IMR-90 (cell line): ENCODE measurements around the gene MAML2. TPM values are rescaled to one million over a fixed set of nuclear protein-coding genes. Genes with fewer than 3 reads are reported as not detected.
A peak's percentile ranks its signal among the peaks of the same experiment; 100 is the strongest.

ENCODE experiments used
- ATAC-seq: fragments of 200-7000 bp; cut with Tn5 transposase; 2 replicates; pipeline ENCODE4 v1.9.1; 2020; ENCODE audit warnings: low read depth, mild to moderate bottlenecking, moderate library complexity
- BruUV-seq: library from RNA; stranded (reverse); fragments of 400-500 nt; replicated peaks from 2 replicates; lab custom pipeline; 2021; lab: Mats Ljungman, UMichigan
- CTCF ChIA-PET: fragments of 300-600 bp; formaldehyde crosslinking; extraction: SDS; loops from one replicate; lab custom pipeline; 2021; ENCODE audit warnings: antibody characterized with exemption; lab: Yijun Ruan, JAX
- POLR2A ChIA-PET: fragments of 300-600 bp; sonication (Branson Sonifier 250); formaldehyde crosslinking; loops from one replicate; lab custom pipeline; 2022; ENCODE audit warnings: antibody characterized with exemption; ENCODE audit not compliant: unreplicated experiment; lab: Charles Lee
- DNase-seq: peaks from one replicate; pipeline ENCODE4 v3.0.0; 2013
- H2AFZ ChIP-seq: replicated peaks from 2 replicates; pipeline ENCODE3; 2013; ENCODE audit warnings: low read length, mild to moderate bottlenecking; ENCODE audit not compliant: poor library complexity
- H2AK5ac ChIP-seq: 2 replicates; pipeline ENCODE4 v1.6.1; 2013; ENCODE audit warnings: low read depth, low read length, inconsistent platforms
- H2AK9ac ChIP-seq: replicated peaks from 2 replicates; pipeline ENCODE3; 2013; ENCODE audit warnings: mild to moderate bottlenecking, low read depth, low read length, moderate library complexity; ENCODE audit not compliant: poor library complexity
- H2BK120ac ChIP-seq: 2 replicates; pipeline ENCODE4 v1.6.1; 2013; ENCODE audit warnings: low read depth, low read length, inconsistent platforms
- H2BK15ac ChIP-seq: 3 replicates; pipeline ENCODE4 v1.6.1; 2013; ENCODE audit warnings: low read depth, low read length, inconsistent platforms
- H2BK20ac ChIP-seq: 2 replicates; pipeline ENCODE4 v1.6.1; 2013; ENCODE audit warnings: low read depth, mild to moderate bottlenecking, inconsistent platforms, low read length, moderate library complexity
- H2BK5ac ChIP-seq: 2 replicates; pipeline ENCODE4 v1.6.1; 2013; ENCODE audit warnings: mild to moderate bottlenecking, low read depth, low read length, inconsistent platforms; ENCODE audit not compliant: poor library complexity, severe bottlenecking
- H3K14ac ChIP-seq: replicated peaks from 2 replicates; pipeline ENCODE4 v1.6.1; 2013; ENCODE audit warnings: low read depth, low read length, inconsistent platforms
- H3K18ac ChIP-seq: 2 replicates; pipeline ENCODE4 v1.6.1; 2013; ENCODE audit warnings: low read depth, low read length, control low read depth
- H3K23ac ChIP-seq: 2 replicates; pipeline ENCODE4 v1.6.1; 2013; ENCODE audit warnings: low read depth, low read length, inconsistent platforms
- H3K27ac ChIP-seq: 2 replicates; pipeline ENCODE4 v1.5.1; 2013; ENCODE audit warnings: mild to moderate bottlenecking, control low read depth, low read length; ENCODE audit not compliant: insufficient read depth
- H3K27me3 ChIP-seq: 2 replicates; pipeline ENCODE4 v1.6.1; 2013; ENCODE audit warnings: low read length; ENCODE audit not compliant: control insufficient read depth, insufficient read depth
- H3K36me3 ChIP-seq: 2 replicates; pipeline ENCODE4 v1.6.1; 2013; ENCODE audit warnings: low read length, mixed read lengths; ENCODE audit not compliant: control insufficient read depth, insufficient read depth
- H3K4ac ChIP-seq: 2 replicates; pipeline ENCODE4 v1.6.1; 2013; ENCODE audit warnings: low read depth, low read length, inconsistent platforms
- H3K4me1 ChIP-seq: 2 replicates; pipeline ENCODE4 v1.6.1; 2013; ENCODE audit warnings: low read length, mixed read lengths; ENCODE audit not compliant: control insufficient read depth, insufficient read depth
- H3K4me2 ChIP-seq: 2 replicates; pipeline ENCODE4 v1.6.1; 2013; ENCODE audit warnings: low read depth, mild to moderate bottlenecking, control low read depth, low read length, moderate library complexity
- H3K4me3 ChIP-seq: 2 replicates; pipeline ENCODE4 v1.5.1; 2013; ENCODE audit warnings: low read depth, mild to moderate bottlenecking, control low read depth, low read length, moderate library complexity; ENCODE audit not compliant: insufficient read depth
- H3K56ac ChIP-seq: 2 replicates; pipeline ENCODE4 v1.6.1; 2013; ENCODE audit warnings: low read length, inconsistent platforms; ENCODE audit not compliant: insufficient read depth; ENCODE audit errors: extremely low read depth
- H3K79me1 ChIP-seq, 2 experiments: 2 replicates each; pipeline ENCODE4 v1.6.1; 2013; ENCODE audit warnings: low read length in 2 of 2, inconsistent platforms in 1 of 2, low read depth in 1 of 2
- H3K9ac ChIP-seq: 2 replicates; pipeline ENCODE4 v1.6.1; 2013; ENCODE audit warnings: low read depth, low read length, control low read depth
- H3K9me1 ChIP-seq: 2 replicates; pipeline ENCODE4 v1.6.1; 2013; ENCODE audit warnings: low read length, inconsistent platforms; ENCODE audit not compliant: insufficient read depth
- H3K9me3 ChIP-seq: 2 replicates; pipeline ENCODE4 v1.6.1; 2013; ENCODE audit warnings: low read length; ENCODE audit not compliant: control insufficient read depth, insufficient read depth
- H4K20me1 ChIP-seq: 2 replicates; pipeline ENCODE4 v1.6.1; 2013; ENCODE audit warnings: low read length, inconsistent platforms; ENCODE audit not compliant: insufficient read depth
- H4K5ac ChIP-seq: 2 replicates; pipeline ENCODE4 v1.6.1; 2013; ENCODE audit warnings: mild to moderate bottlenecking, low read depth, low read length, control low read depth
- H4K8ac ChIP-seq, 2 experiments: 2 replicates each; pipeline ENCODE4 v1.6.1; 2013; ENCODE audit warnings: low read depth in 2 of 2, low read length in 2 of 2, control low read depth in 1 of 2, inconsistent platforms in 1 of 2
- H4K91ac ChIP-seq: 2 replicates; pipeline ENCODE4 v1.6.1; 2013; ENCODE audit warnings: low read depth, low read length, inconsistent platforms; ENCODE audit not compliant: insufficient read depth
- BHLHE40 ChIP-seq: fragments of 150-350 bp; IDR thresholded peaks from 2 replicates; pipeline ENCODE4 v1.6.1; 2016; ENCODE audit warnings: mild to moderate bottlenecking, low read depth, low read length
- CEBPB ChIP-seq: IDR thresholded peaks from 2 replicates; pipeline ENCODE4 v1.6.1; 2012; ENCODE audit warnings: low read depth, low read length, improper control_type of control experiment
- FOS ChIP-seq: fragments of 150-350 bp; IDR thresholded peaks from 2 replicates; pipeline ENCODE4 v1.6.1; 2016; ENCODE audit warnings: low read depth, low read length
- NFE2L2 ChIP-seq: fragments of 150-350 bp; IDR thresholded peaks from 2 replicates; pipeline ENCODE4 v1.6.1; 2016; ENCODE audit warnings: low read depth, mild to moderate bottlenecking, low read length
- WGBS, 2 experiments: methylation state at CpG; one replicate each; pipeline versions ENCODE4 v1.1.5 to v1.1.7; 2013; ENCODE audit warnings: missing lambda C conversion rate in 2 of 2; ENCODE audit not compliant: insufficient read length in 1 of 2; ENCODE audit errors: extremely low coverage in 2 of 2; 5-methylcytosine and 5-hydroxymethylcytosine counted together
- dilution Hi-C: fragments of 300-500 bp; cut with HindIII; formaldehyde crosslinking; loops from one replicate; pipeline ENCODE4 v1.14.3; 2018; ENCODE audit warnings: low sequenced_read_pairs; ENCODE audit not compliant: unreplicated experiment
- in situ Hi-C: fragments of 300-500 bp; cut with MboI; formaldehyde crosslinking; loops from 3 replicates; pipeline ENCODE4 v1.14.3; 2019; ENCODE audit warnings: low sequenced_read_pairs, inconsistent platforms, mixed read lengths
- intact Hi-C: fragments of 100-400 bp; cut with micrococcal nuclease; formaldehyde crosslinking; loops from 2 replicates; pipeline ENCODE4 v1.10.0; 2022
- polyA plus RNA-seq, 3 experiments: library from polyadenylated mRNA; depleted of rRNA; stranded (reverse); fragments of >200 nt; gene quantifications; 2 replicates each; pipeline ENCODE4 v1.2.3, GENCODE V29; 2012; ENCODE audit warnings: low replicate concordance in 1 of 3
- total RNA-seq: library from RNA; depleted of rRNA; stranded (reverse); fragments of >200 nt; gene quantifications from 2 replicates; pipeline ENCODE4 v1.2.3, GENCODE V29; 2012
- TF ChIP-seq, protein P1 (sequence below): fragments of 150-350 bp; IDR thresholded peaks from 2 replicates; pipeline ENCODE4 v1.6.1; 2017; ENCODE audit warnings: mild to moderate bottlenecking, antibody characterized with exemption, low read length, low read depth

MAML2 gene
- total and polyA plus RNA-seq, 2 of the 4 experiments (the other 2 are of a cell fraction) = 15.0 to 19.5 TPM

- TF ChIP-seq CEBPB = peak; percentile 43; the same call in 1 of the 2 replicates
- no peak for TF ChIP-seq NFE2L2
- peak; percentile 77; the same call in 1 of the 2 replicates for TF ChIP-seq BHLHE40
- TF ChIP-seq FOS = 0 out of 2 replicates have a peak, but pooled peaks have one; percentile 20
- TF ChIP-seq, protein P1, sequence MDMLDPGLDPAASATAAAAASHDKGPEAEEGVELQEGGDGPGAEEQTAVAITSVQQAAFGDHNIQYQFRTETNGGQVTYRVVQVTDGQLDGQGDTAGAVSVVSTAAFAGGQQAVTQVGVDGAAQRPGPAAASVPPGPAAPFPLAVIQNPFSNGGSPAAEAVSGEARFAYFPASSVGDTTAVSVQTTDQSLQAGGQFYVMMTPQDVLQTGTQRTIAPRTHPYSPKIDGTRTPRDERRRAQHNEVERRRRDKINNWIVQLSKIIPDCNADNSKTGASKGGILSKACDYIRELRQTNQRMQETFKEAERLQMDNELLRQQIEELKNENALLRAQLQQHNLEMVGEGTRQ = no peak
- BruUV-seq = no TSS peak
- peak overlapping the region; percentile 83; the same call in 1 of the 2 replicates for H4K5ac ChIP-seq
- H3K9me1 ChIP-seq = no peaks in the 10 kb centered on the region
- H2AK9ac ChIP-seq = no peak overlapping the region
- intact Hi-C loops (loop anchor here (5.0 to 10.0 kb wide), 3 partner anchors 181 to 406 kb away; partner anchors contain the start of gene MTMR2), in situ Hi-C loops (no loop called here), dilution Hi-C loops (no loop called here)
- H3K27ac ChIP-seq = peak overlapping the region; percentile 82
- H3K9me3 ChIP-seq = no peaks in the 10 kb centered on the region
- no peaks in the 10 kb centered on the region for H4K20me1 ChIP-seq
- H3K27me3 ChIP-seq = no peaks in the 10 kb centered on the region
- peak overlapping the region; percentile 78 for H4K91ac ChIP-seq
- peak overlapping the region; percentile 48; the same call in 1 of the 2 replicates for H3K9ac ChIP-seq
- H3K4ac ChIP-seq = peak overlapping the region; percentile 86
- H2AFZ ChIP-seq = no peak overlapping the region
- DNase-seq (peak; percentile 72), ATAC-seq (peak; percentile 34)
- H2BK15ac ChIP-seq = peak overlapping the region; percentile 81; the same call in 1 of the 3 replicates
- H2AK5ac ChIP-seq = peak overlapping the region; percentile 73; the same call in 1 of the 2 replicates
- peaks cover 1% of the 10 kb centered on the region; the same call in 1 of the 2 replicates for H3K36me3 ChIP-seq
- ChIA-PET CTCF (interaction anchor here (0.6 to 5.7 kb wide), 4 partner anchors 97 to 403 kb away, joined by 3 to 34 read pairs (median 3); partner anchors contain the start of gene MAML2), POLR2A (interaction anchor here (1.0 kb wide), 1 partner anchor 50 kb away, joined by 3 read pairs; no protein-coding TSS in a partner anchor)
- H3K4me3 ChIP-seq = no peak overlapping the region
- H3K56ac ChIP-seq = peak overlapping the region; percentile 70; the same call in 1 of the 2 replicates
- peak overlapping the region; percentile 51; the same call in 1 of the 2 replicates for H3K23ac ChIP-seq
- peak overlapping the region; percentile 87 for H3K4me2 ChIP-seq
- H3K79me1 ChIP-seq = peaks cover 23 to 62% of the 10 kb centered on the region in 2 experiments
- H2BK120ac ChIP-seq = peak overlapping the region; percentile 89
- H3K14ac ChIP-seq = peak overlapping the region; percentile 66
- peak overlapping the region; percentile 96 for H3K18ac ChIP-seq
- H4K8ac ChIP-seq = peak overlapping the region; percentile 67 to 73
- H3K4me1 ChIP-seq = peaks cover 23% of the 10 kb centered on the region
- peak overlapping the region; percentile 74 for H2BK5ac ChIP-seq
- peak overlapping the region; percentile 78 for H2BK20ac ChIP-seq
- no CpG with 5 or more reads among the region's 2 CpGs for WGBS, 2 experiments
These were observed 104.3 kb downstream of the MAML2 start for GRCh38 chr11:96238563-96239135.
